Activated CD4-positive, alpha-beta T cell treated with anti-CD3 and anti-CD28 coated beads for 36 hours (primary cell): ENCODE results near the gene ZNF618. TPM values are rescaled to one million over a fixed set of nuclear protein-coding genes. Genes with fewer than 3 reads are reported as not detected.

Source experiments
- ATAC-seq: fragments of 200-7000 bp; cut with Tn5 transposase; one replicate; pipeline ENCODE4 v1.10.0; 2021; ENCODE audit warnings: mild to moderate bottlenecking, moderate library complexity
- CTCF ChIA-PET: fragments of 350-600 bp; sonication (Branson Sonifier 250); formaldehyde crosslinking; loops from one replicate; lab custom pipeline; 2021; ENCODE audit warnings: antibody characterized with exemption; lab: Charles Lee
- POLR2A ChIA-PET: fragments of 350-600 bp; sonication (Branson Sonifier 250); formaldehyde crosslinking; loops from one replicate; lab custom pipeline; 2021; ENCODE audit warnings: antibody characterized with exemption, inconsistent platforms; lab: Charles Lee
- DNase-seq: peaks from one replicate; pipeline ENCODE4 v3.0.0-alpha.2; 2020
- H3K27ac Mint-ChIP-seq: one replicate; pipeline ENCODE4 v1.8.0; 2021; ENCODE audit warnings: mixed read lengths
- H3K27me3 Mint-ChIP-seq: one replicate; pipeline ENCODE4 v1.8.0; 2021; ENCODE audit warnings: mixed read lengths
- H3K36me3 Mint-ChIP-seq: one replicate; pipeline ENCODE4 v1.8.0; 2021; ENCODE audit warnings: low read depth, mixed read lengths
- H3K4me1 Mint-ChIP-seq: one replicate; pipeline ENCODE4 v1.8.0; 2021; ENCODE audit warnings: mixed read lengths
- H3K4me3 Mint-ChIP-seq: one replicate; pipeline ENCODE4 v1.8.0; 2021; ENCODE audit warnings: mild to moderate bottlenecking, moderate library complexity, mixed read lengths
- H3K9me3 Mint-ChIP-seq: one replicate; pipeline ENCODE4 v1.8.0; 2021; ENCODE audit warnings: low read depth, mixed read lengths
- intact Hi-C, 2 experiments: fragments of 100-400 bp; cut with DNase I in 1 of 2; cut with micrococcal nuclease in 1 of 2; formaldehyde crosslinking; loops; one replicate each; pipeline versions ENCODE4 v1.14.2 to v1.15.1; 2022 to 2024; cut with DNase I, micrococcal nuclease
- total RNA-seq, 2 experiments: library from RNA; stranded (reverse); gene quantifications; one replicate each; pipeline ENCODE4 v1.2.3, GENCODE V29; 2021

Gene ZNF618
- total RNA-seq, 2 experiments from 2014 or later = 0.11 TPM

- H3K27me3 Mint-ChIP-seq = no peaks in the 10 kb centered on the region
- ATAC-seq (no peak), DNase-seq (no peak)
- ChIA-PET CTCF (interaction anchor here (0.7 to 1.6 kb wide), 3 partner anchors 13 to 366 kb away, joined by 3 to 4 read pairs (median 3); no protein-coding TSS in a partner anchor), POLR2A (no interaction called here)
- no peaks in the 10 kb centered on the region for H3K36me3 Mint-ChIP-seq
- H3K4me3 Mint-ChIP-seq = no peak overlapping the region
- H3K4me1 Mint-ChIP-seq = no peaks in the 10 kb centered on the region
- intact Hi-C loops = loop anchor here in 1 of 2 experiments (2.0 kb wide), 1 partner anchor 156 kb away; no protein-coding TSS in a partner anchor
- no peak overlapping the region for H3K27ac Mint-ChIP-seq
- no peaks in the 10 kb centered on the region for H3K9me3 Mint-ChIP-seq
Observed at GRCh38 chr9:113962396-113962795, 86.3 kb downstream of the ZNF618 start.

GRCh38 chr9:113963017-113963620, 87.0 kb downstream of the ZNF618 start:
- intact Hi-C loops = loop anchor here (1.0 to 2.0 kb wide), 3 partner anchors 156 to 226 kb away; no protein-coding TSS in a partner anchor
- Mint-ChIP-seq H3K4me1 (no peaks in the 10 kb centered on the region), H3K27ac (no peak overlapping the region), H3K27me3 (no peaks in the 10 kb centered on the region), H3K4me3 (no peak overlapping the region), H3K9me3 (no peaks in the 10 kb centered on the region), H3K36me3 (no peaks in the 10 kb centered on the region)
- ATAC-seq (peak; percentile 55), DNase-seq (peak; percentile 69)
- CTCF ChIA-PET = interaction anchor here (0.6 to 1.6 kb wide), 9 partner anchors 12 to 1056 kb away, joined by 3 to 4 read pairs (median 3); no protein-coding TSS in a partner anchor
- POLR2A ChIA-PET = no interaction called here

GRCh38 chr9:113963696-113964494, 87.8 kb downstream of the ZNF618 start:
- H3K4me1 Mint-ChIP-seq = no peaks in the 10 kb centered on the region
- no peak overlapping the region for H3K4me3 Mint-ChIP-seq
- H3K36me3 Mint-ChIP-seq = no peaks in the 10 kb centered on the region
- DNase-seq (no peak), ATAC-seq (no peak)
- H3K27me3 Mint-ChIP-seq = no peaks in the 10 kb centered on the region
- ChIA-PET CTCF (interaction anchor here (0.6 to 1.6 kb wide), 9 partner anchors 11 to 1057 kb away, joined by 3 to 4 read pairs (median 3); no protein-coding TSS in a partner anchor), POLR2A (no interaction called here)
- H3K27ac Mint-ChIP-seq = no peak overlapping the region
- no peaks in the 10 kb centered on the region for H3K9me3 Mint-ChIP-seq
- intact Hi-C loops = loop anchor here (1.0 to 2.0 kb wide), 3 partner anchors 157 to 227 kb away; no protein-coding TSS in a partner anchor

- no peak overlapping the region for H3K27ac Mint-ChIP-seq
- ChIA-PET CTCF (interaction anchor here (0.6 to 1.6 kb wide), 4 partner anchors 29 to 163 kb away, joined by 3 to 4 read pairs (median 3); no protein-coding TSS in a partner anchor), POLR2A (no interaction called here)
- H3K27me3 Mint-ChIP-seq = no peaks in the 10 kb centered on the region
- H3K9me3 Mint-ChIP-seq = no peaks in the 10 kb centered on the region
- intact Hi-C loops = no loop called here
- no peaks in the 10 kb centered on the region for H3K4me1 Mint-ChIP-seq
- DNase-seq (no peak), ATAC-seq (no peak)
- no peak overlapping the region for H3K4me3 Mint-ChIP-seq
- no peaks in the 10 kb centered on the region for H3K36me3 Mint-ChIP-seq
Observed at GRCh38 chr9:113964495-113965170, 88.5 kb downstream of the ZNF618 start.

- H3K4me3 Mint-ChIP-seq = no peak overlapping the region
- intact Hi-C loops = no loop called here
- ATAC-seq = no peak
- no peaks in the 10 kb centered on the region for H3K27me3 Mint-ChIP-seq
- no peak for DNase-seq
- ChIA-PET CTCF (interaction anchor here (0.7 to 1.7 kb wide), 3 partner anchors 9 to 694 kb away, joined by 3 read pairs; no protein-coding TSS in a partner anchor), POLR2A (no interaction called here)
- H3K27ac Mint-ChIP-seq = no peak overlapping the region
- H3K9me3 Mint-ChIP-seq = no peaks in the 10 kb centered on the region
- no peaks in the 10 kb centered on the region for H3K36me3 Mint-ChIP-seq
- H3K4me1 Mint-ChIP-seq = no peaks in the 10 kb centered on the region
Observed at GRCh38 chr9:113966394-113966793, 90.3 kb downstream of the ZNF618 start.

- DNase-seq (no peak), ATAC-seq (no peak)
- H3K9me3 Mint-ChIP-seq = no peaks in the 10 kb centered on the region
- H3K4me3 Mint-ChIP-seq = no peak overlapping the region
- ChIA-PET CTCF (interaction anchor here (1.7 kb wide), 1 partner anchor 10 kb away, joined by 3 read pairs; no protein-coding TSS in a partner anchor), POLR2A (no interaction called here)
- H3K36me3 Mint-ChIP-seq = no peaks in the 10 kb centered on the region
- H3K4me1 Mint-ChIP-seq = no peaks in the 10 kb centered on the region
- no peak overlapping the region for H3K27ac Mint-ChIP-seq
- H3K27me3 Mint-ChIP-seq = no peaks in the 10 kb centered on the region
- intact Hi-C loops = no loop called here
Observed at GRCh38 chr9:113967380-113967779, 91.3 kb downstream of the ZNF618 start.

GRCh38 chr9:113969343-113969742, 93.2 kb downstream of the ZNF618 start:
- intact Hi-C loops = no loop called here
- DNase-seq = no peak
- Mint-ChIP-seq H3K27ac (no peak overlapping the region), H3K4me3 (no peak overlapping the region), H3K36me3 (no peaks in the 10 kb centered on the region), H3K27me3 (no peaks in the 10 kb centered on the region), H3K9me3 (no peaks in the 10 kb centered on the region), H3K4me1 (no peaks in the 10 kb centered on the region)
- CTCF ChIA-PET = interaction anchor here (1.2 kb wide), 1 partner anchor 10 kb away, joined by 3 read pairs; no protein-coding TSS in a partner anchor
- ATAC-seq = no peak
- POLR2A ChIA-PET = no interaction called here

GRCh38 chr9:113973226-113973625, 97.1 kb downstream of the ZNF618 start:
- no peak for ATAC-seq
- Mint-ChIP-seq H3K9me3 (no peaks in the 10 kb centered on the region), H3K4me3 (no peak overlapping the region), H3K27me3 (no peaks in the 10 kb centered on the region), H3K27ac (no peak overlapping the region), H3K36me3 (no peaks in the 10 kb centered on the region), H3K4me1 (no peaks in the 10 kb centered on the region)
- POLR2A ChIA-PET = interaction anchor here (0.6 kb wide), 1 partner anchor 224 kb away, joined by 3 read pairs; no protein-coding TSS in a partner anchor
- CTCF ChIA-PET = interaction anchor here (0.6 kb wide), 1 partner anchor 109 kb away, joined by 4 read pairs; no protein-coding TSS in a partner anchor
- DNase-seq = no peak
- intact Hi-C loops = no loop called here

GRCh38 chr9:113973963-113974413, 97.9 kb downstream of the ZNF618 start:
- no peaks in the 10 kb centered on the region for H3K27me3 Mint-ChIP-seq
- H3K9me3 Mint-ChIP-seq = no peaks in the 10 kb centered on the region
- ATAC-seq (no peak), DNase-seq (no peak)
- no peak overlapping the region for H3K4me3 Mint-ChIP-seq
- CTCF ChIA-PET = no interaction called here
- no peaks in the 10 kb centered on the region for H3K4me1 Mint-ChIP-seq
- no peak overlapping the region for H3K27ac Mint-ChIP-seq
- no peaks in the 10 kb centered on the region for H3K36me3 Mint-ChIP-seq
- intact Hi-C loops = no loop called here
- POLR2A ChIA-PET = no interaction called here

GRCh38 chr9:113976915-113977314, 100.8 kb downstream of the ZNF618 start:
- no peaks in the 10 kb centered on the region for H3K4me1 Mint-ChIP-seq
- POLR2A ChIA-PET = no interaction called here
- CTCF ChIA-PET = no interaction called here
- H3K27me3 Mint-ChIP-seq = no peaks in the 10 kb centered on the region
- intact Hi-C loops = no loop called here
- H3K27ac Mint-ChIP-seq = no peak overlapping the region
- no peak overlapping the region for H3K4me3 Mint-ChIP-seq
- no peaks in the 10 kb centered on the region for H3K36me3 Mint-ChIP-seq
- no peaks in the 10 kb centered on the region for H3K9me3 Mint-ChIP-seq
- DNase-seq = no peak
- no peak for ATAC-seq
